Panc1 (cell line): ENCODE results near the gene CD6.

Source experiments
- CTCF ChIP-seq: fragments of 450-650 bp; IDR thresholded peaks from 2 replicates; pipeline ENCODE4 v1.5.1; 2017; ENCODE audit warnings: mild to moderate bottlenecking
- POLR2AphosphoS5 ChIP-seq: IDR thresholded peaks from 2 replicates; pipeline ENCODE4 v1.6.1; 2012; ENCODE audit warnings: mild to moderate bottlenecking, low read depth, low read length, moderate library complexity

- TF ChIP-seq POLR2AphosphoS5 (no peak), CTCF (no peak)
These were observed 66.1 kb downstream of the CD6 start for GRCh38 chr11:61037441-61038093.
